ENCODE results near the gene KSR2.
"Not testable (repeated sequence)": the region's sequence is repeated elsewhere in the genome, so short reads cannot be mapped to it uniquely, and the experiment has no call there.

Gene KSR2

DNA sequence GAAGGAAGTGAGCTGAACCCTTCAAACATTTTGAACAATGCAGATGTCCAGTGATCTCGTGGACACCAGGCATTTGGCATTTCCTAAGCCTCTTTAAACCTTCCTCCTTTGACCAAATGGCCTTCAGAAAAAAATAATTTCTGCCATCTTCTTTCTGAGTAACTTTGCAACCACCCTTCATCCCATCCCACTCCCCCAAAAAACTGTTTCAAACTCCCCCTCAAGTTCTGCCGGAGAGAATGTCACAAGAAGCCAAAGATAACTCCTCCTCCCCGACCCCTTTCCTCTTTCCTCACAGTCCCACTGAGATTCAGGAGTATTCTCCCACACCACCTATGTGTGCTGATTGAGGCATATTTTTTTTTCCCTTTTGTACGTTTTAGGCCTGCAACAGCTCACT is 1.7 kb downstream of the KSR2 start:
- no peak for DNase-seq

DNA sequence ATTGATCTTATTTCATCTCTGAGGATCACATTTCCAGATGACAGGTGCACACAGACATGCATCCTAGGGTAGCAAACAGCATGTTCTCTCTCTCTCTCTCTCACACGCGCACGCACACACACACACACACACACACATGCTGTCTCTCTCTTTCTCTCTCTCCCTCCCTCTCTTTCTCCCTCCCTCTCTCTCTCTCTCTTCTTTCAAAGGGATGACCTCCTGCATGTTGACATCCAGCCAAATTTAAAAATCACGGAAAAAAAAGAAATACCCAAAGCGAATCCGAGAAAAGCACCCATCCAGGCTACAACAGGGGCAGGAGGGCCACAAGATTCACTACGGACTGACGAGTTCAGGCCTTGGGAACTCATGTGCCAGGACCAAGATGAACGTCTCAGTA is 2.3 kb downstream of the KSR2 start:
- no peak for DNase-seq

DNA sequence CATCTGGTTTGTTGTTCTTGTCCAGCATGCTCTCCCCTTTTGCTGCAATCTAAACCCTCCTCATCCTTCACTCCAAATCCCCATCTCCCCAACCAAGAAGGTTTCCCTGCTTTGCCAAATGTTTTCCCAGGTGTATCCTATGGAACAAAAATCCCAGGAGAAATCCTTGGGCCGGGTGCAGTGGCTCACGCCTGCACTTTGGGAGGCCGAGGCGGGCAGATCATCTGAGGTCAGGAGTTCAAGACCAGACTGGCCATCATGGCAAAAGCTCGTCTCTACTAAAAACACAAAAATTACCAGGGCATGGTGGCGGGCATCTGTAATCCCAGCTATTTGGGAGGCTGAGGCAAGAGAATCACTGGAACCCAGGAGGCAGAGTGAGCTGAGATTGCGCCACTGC is 5.0 kb downstream of the KSR2 start:
- no peak for DNase-seq

DNA sequence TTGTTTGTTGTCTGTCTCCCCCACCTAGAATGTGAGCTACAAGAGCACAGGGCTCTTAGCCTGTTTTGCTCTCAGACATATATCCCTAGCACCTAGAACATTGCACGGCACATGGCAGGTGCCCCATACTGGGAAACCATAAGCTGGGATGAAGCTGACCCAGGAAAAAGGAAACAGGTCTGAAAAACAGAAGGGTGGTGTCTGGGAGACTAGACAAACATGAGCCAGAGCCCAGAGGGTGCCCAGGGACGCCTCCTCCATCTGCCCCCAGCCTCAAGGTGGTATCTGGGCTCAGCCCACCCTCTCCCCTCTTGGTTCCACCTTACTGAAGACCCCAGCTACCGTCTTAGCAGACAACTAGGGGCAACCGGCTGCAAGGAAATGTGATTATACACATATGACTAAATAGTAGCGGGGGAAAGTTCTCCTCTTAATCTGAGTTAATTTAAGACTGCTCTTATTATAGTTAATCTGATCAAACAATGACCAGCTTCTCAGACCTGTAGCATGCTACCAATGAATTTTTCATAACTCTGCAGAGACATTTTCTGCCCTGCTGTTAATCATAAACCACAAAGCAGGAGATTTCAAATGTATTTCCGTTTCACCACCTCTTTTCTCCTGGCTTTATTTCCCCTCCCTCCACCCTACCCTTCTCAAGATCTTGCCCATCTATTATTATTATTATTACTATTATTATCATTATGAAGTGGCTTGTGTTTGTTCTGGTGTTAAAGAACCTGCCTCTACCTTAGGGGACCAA is 31.9 kb downstream of the KSR2 start:
- no peak for DNase-seq

DNA sequence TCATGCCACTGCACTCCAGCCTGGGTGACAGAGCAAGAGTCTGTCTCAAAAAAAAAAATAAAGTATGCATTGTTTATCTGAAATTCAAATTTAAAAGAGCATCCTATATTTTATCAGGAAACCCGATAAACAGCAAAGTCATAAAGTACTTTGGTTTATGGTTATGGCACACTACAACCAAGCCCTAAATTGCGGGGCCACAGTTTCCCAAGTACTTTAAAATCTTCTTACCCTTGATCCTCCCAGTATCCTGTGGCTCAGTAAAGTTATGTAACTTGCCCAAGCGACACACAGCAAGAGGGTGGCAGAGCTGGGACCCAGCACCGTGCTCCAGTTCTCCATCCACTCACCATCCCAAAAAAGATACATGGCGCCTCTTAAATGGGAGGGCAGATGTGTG is 35.2 kb downstream of the KSR2 start:
- no peak for DNase-seq

DNA sequence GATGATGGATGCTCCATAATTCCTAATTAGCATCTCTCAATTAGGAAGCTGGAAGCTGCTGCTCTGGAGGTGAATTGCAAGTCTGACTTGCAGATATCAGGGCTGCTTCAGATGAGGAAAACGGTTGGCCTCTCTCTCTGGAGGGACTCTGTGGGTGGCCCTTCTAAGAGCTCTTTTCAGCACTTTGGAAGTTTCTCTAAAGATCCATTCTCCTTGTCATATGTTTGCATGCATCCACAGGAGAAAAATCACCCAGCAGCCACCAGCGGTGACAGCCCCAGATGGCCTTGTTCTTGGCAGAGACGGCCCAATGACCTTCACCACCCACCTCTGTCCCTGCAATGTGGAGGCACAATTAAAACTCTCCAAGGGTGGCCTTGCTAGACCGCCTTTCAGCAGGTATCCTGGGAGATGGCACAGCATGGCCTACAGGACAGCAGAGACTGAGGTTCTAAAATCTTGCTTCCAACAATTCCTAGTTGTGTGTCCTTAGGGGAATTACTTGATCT is 42.3 kb downstream of the KSR2 start:
- no peak for DNase-seq

DNA sequence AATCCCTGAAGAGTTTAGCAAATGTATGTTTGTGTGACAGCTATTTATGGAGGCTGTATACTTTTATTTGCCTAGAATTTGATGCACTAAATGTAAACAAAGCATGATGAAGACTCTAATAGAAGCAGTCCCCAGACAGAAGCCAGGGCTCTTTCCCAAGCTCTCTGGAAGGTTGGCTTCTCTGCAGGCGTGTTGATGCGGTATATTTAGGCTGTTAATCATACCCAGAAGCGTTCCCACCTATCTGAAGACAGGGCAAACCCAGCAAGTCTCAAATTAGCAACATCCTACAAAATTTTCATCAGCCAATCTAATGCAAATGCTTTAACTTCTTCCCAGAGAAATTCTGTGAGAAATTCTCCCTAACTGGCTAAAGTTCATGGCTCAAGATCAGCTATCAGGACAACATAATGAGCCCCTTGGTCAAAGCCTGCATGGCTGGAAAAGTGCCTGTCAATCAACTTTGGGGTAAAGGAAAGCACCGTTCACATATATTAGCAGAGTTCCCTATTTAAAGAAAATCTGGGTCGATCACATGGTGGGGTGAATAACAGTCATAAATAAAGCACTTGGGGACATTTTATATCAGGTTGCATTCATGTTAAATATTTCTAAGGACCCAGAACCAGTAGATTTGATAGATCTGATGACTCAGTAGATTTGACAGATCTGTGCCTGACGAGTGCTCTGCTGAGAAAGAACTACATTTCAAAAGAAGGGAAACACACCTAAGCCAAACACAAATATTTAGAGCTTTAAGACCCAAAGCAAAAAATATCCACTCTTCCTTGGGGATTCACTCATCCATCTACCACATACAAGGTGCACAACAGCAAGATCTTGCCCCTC is 46.6 kb downstream of the KSR2 start:
- DNase-seq: no peak

DNA sequence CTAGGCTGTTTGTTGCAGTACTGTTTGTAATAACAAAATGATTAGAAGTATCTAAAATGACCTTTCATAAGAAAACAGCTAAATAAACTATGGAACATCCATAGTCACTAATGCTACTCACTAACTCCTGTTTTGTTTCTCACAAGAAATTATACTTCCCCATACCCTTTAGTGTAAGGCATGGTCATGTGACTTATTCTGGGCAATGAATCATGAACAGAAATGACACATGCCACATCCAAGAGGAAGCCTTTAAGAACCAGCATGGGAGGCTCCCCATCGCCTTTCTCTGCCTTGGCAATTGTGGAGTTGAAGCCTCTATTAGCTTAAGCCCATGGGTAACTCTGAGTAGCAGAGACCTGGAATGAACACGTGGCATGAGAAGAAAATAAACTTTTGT is 49.3 kb downstream of the KSR2 start:
- no peak for DNase-seq

DNA sequence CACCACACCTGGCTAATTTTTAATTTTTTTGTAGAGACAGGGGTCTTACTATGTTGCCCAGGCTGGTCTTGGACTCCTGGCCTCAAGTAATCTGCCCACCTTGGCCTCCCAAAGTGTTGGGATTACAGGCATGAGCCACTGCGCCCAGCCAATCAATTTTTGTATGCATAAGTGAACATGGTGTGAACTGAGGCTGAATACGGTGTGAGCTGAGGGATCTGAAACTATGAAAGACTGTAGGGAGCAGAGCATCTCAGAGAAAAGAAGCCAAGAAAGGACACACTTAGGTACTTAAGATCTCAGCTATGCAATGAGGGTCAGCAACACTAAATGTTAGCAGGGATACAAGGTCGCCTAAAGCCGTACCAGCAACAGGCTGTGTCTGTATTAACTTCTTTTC is 54.1 kb downstream of the KSR2 start:
- no peak for DNase-seq

DNA sequence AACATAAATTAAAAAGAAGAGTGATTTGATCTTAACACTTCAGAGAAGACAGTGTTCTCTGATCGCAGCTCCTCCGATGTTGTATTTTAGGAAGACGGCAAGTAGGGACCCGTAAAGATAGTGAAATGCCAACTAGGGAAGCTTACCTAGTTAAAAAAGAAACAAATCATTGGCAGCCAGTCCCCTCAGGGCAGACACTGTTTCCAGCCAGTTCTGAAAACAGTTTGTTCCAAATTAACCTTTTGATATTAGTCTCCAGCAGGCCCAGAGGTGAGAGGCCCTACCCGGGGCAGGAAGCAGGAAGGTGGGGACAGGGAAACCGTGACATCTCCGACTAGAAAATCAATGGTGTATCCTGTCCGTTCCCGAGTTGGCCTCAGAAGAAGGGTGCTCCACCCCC is 56.0 kb downstream of the KSR2 start:
- DNase-seq: no peak

DNA sequence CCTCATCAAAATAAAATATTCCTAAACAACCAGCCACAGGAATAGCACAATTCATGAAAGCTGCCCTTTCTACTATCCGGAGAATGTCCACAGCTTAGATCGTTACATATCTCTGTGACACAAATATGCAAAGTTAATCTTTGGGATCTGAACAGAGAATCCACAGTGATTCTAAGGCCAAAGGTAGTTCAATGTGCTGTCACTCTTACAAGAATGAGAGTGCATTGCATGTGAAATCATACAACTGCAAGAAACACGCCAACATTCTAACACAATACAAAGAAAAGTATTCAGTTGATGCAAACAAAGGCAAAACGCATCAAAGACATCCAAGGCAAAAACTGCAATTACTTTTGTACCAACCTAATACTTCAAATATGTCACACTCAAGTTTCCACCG is 60.4 kb downstream of the KSR2 start:
- DNase-seq: no peak

DNA sequence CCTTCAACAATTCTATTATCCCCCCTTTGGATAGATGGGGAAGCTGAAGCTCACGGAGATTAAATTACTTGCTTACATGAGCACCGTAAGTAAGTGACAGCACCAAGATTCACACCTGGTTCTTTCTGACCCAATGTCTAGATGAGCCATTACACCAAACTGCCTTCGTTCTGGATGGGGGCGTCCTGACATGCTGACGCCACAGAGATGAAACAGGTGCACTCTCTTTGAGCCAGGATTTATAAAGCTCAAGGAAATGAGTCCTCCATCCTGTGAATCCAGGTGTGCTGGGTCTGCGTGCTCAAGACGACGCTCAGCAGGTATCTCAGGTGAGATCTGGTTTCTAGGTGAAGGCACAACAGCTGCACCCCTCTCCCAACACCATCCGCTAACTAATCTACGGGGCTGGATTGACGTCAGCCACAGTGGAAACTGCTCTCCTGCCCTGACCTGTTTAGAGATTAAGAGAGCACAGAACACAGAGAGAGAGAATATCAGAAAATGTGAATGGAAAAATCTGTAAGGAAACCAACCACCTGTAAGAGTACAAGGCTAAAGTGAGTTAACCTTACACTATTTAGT is 61.6 kb downstream of the KSR2 start:
- no peak for DNase-seq

DNA sequence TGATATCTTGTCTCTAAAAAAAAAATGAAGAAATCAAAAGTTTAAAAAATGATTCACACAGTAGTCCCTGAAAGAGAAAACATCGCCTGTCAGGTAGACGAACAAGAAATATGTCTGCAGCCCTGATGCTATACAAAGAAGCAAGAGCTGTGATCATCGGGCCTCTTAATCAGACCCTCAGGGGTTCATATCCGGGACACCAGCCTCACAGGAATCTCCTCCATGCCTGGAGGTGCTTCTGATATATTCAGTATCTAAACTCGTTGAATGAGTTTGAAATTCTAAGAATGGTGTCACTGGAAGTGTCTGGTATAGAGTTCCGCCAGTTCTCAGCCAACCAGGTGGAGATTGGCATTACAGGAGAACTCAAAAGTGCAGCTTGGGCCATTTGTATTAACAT is 64.7 kb downstream of the KSR2 start:
- DNase-seq: no peak

DNA sequence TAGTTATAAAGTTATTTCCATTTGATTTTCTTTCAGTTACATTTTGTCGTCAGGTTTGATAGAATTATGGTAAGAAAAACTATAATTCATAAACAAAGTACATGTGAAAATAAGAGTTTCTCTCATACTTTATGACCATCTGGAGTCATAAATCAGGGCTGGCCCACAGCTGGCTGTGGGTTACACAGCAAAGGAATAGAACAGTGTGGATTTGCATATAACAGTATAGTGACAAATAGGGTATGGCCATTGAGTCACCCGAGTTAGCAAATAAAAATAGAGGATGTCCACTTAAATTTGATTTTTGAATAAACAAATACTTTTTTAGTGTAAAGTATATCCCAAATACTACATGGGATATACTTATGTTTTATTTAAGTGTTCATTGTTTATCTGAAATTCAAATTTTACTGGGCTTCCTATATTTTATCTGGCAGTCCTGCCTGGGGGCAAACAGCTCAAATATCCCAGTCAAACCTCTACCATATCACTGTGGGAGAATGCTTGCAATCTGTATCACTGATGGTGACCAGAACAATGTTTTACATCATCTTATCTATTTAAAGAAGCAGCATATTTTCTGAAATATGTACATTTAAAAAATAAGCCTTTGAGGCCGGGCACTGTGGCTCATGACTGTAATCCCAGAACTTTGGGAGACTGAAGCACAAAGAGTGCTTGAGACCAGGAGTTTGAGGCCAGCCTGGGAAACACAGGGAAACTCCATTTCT is 65.5 kb downstream of the KSR2 start:
- no peak for DNase-seq

DNA sequence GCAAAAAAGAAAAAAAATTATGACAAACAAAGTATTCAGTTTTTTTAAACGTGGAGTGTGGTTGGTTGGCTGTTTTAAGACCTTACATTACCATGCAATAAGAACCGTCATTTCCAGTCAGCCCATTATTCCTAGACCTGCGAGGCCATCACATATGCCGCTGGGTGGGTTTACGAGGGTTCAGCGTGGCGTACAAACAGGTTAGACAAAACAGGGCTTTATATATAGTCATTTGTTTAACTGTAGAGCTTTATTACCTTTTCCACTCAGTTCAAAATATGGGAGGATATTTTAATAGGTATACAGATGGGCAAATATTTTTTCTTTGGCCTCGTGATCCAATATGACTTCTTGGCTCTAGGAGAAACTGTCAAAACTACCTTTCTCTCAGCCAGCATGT is 67.2 kb downstream of the KSR2 start:
- DNase-seq: no peak

DNA sequence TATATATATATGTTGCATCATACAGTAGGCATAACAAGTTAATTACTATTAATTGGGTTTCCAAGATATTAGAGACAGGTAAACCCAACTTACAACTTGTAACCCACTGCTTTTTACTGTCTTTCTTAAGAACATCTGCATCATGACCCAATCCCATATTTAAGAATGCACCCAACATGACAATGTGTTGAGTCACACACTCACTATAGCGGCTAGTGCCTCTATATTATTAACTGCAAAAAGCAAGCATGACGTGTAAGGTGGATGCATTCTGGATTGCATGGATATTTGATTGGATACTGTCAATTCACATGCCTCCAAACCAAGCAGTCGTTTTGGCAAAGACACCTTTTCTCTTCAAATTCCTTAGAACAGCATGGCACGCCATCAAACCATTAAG is 68.2 kb downstream of the KSR2 start:
- DNase-seq: no peak

DNA sequence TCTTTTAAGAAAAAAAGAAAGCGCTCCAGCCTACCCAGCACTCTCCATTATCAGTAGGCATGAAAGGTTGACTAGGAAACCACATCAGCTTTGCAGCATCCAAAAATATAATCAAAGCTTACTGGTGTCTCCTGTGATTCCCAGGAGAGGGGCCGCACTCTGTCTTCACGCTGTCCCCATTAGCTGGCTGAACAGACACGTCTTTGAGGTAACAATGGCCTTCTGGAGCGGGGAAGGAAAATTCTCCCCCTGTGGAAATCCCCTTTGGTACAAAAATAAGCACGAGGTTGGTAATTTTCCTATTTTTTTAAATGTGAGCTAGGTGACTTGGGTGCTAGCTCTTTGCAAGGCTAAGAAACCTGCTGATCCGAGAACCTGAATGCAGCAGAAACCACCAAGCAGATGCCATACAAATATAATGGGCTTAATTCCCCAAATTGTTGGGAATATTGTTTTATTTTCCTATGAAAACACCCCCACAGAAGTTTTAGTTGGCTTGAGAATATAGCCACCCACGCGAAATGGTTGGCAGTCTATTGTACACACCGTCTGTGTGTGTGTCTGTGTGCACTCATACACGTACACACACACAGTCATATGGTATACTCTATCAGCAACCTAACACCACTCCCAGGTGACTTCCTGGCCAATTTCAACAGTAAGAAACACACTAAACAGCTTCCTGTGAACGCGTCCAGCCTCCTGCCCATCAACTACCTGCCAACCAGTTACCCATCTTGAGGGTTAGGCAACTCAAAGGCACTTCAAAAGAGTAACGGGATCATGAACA is 71.2 kb downstream of the KSR2 start:
- no peak for DNase-seq

DNA sequence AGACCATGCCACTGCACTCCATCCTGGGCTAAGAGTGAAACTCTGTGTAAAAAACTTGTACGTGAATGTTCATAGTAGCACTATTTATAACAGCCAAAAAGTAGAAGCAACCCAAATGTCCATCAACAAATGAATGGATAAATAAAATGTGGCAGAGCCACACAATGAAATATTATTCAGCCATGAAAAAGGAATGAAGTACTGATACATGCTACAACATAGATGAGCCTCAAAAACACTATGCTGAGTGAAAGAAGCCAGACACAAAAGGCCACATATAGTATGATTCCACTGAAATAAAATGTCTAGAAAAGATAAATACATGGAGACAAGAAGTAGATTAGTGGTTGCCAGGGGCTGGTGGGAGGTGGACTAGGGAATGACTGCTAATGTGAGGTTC is 72.8 kb downstream of the KSR2 start:
- DNase-seq: no peak

DNA sequence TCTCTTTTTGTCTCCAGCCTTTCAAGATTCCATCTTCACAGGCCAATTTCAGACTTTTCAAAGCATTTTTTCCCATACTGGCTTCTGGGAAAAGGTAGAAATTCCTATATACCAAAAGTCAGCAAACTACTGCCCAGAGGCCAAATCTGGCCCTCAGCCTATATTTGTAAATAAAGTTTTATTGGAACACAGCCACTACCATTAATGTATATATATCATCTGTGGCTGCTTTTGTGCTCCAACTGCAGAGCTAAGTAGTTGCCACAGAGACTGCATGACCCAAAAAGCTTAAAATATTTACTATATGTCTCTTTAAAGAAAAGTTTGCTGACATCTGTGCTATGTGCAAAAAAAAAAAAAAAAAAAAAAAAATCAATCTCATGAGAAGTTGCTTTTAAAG is 76.3 kb downstream of the KSR2 start:
- DNase-seq: no peak

DNA sequence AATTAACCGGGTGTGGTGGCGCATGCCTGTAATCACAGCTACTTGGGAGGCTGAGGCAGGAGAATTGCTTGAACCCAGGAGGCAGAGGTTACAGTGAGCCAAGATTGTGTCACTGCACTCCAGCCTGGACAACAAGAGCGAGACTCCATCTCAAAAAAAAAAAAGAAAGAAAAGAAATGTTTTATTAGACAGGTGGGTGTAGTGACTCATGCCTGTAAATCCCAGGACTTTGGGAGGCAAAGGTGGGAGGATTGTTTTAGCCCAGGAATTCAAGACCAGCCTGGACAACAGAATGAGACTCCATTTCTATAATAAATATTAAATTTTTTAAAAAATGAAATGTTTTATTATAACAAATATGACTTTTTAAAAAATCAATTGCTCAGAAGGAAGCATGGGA is 77.5 kb downstream of the KSR2 start:
- not testable (repeated sequence) for DNase-seq

DNA sequence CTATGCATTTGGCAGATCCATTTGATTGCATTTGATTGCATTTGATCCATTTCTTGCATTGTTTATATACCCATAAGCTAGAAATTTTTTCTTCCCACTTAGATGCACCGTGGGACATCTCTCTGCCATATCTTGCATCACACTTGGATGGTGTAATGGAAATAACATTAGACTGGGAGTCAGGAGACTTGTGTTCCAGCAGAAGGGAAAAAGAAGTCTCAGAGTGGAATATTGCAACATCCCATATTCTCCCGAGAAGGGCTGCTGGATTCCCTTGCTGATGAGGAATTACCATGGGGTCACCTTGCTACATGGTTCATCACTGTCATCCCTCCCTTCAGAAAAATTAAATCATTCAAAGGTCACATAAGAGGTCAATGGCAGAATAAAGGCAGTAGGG is 78.1 kb downstream of the KSR2 start:
- no peak for DNase-seq

DNA sequence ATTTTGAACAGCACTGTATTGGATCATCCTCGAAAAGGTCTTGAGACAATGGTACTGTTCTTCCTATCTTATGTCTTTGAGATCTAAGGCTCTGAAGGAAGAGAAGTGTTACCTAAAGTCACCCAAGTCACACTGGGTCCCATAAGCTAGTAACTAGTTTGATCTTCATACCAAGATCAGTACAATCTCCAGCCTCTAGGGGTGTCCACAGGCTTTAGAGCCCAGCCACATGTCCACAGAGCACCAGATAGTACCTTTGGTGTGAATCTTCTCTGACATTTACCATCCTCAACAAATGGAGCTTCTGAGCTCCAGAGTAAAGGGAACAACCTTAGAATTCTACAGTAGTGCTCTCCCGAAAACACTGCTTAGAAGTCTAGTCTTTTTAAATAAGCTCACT is 78.7 kb downstream of the KSR2 start:
- DNase-seq: no peak

Data from stimulated activated CD4-positive, alpha-beta T cell treated with anti-CD3 and anti-CD28 coated beads, Interleukin-12 subunit alpha, Interleukin-12 subunit beta, amount 100 ng/mL, for 4 hours (primary cell).